ENCODE data around the gene GAB2.
"Not testable (repeated sequence)": the region's sequence is repeated elsewhere in the genome, so short reads cannot be mapped to it uniquely, and the experiment has no call there.

GAB2 gene

DNA sequence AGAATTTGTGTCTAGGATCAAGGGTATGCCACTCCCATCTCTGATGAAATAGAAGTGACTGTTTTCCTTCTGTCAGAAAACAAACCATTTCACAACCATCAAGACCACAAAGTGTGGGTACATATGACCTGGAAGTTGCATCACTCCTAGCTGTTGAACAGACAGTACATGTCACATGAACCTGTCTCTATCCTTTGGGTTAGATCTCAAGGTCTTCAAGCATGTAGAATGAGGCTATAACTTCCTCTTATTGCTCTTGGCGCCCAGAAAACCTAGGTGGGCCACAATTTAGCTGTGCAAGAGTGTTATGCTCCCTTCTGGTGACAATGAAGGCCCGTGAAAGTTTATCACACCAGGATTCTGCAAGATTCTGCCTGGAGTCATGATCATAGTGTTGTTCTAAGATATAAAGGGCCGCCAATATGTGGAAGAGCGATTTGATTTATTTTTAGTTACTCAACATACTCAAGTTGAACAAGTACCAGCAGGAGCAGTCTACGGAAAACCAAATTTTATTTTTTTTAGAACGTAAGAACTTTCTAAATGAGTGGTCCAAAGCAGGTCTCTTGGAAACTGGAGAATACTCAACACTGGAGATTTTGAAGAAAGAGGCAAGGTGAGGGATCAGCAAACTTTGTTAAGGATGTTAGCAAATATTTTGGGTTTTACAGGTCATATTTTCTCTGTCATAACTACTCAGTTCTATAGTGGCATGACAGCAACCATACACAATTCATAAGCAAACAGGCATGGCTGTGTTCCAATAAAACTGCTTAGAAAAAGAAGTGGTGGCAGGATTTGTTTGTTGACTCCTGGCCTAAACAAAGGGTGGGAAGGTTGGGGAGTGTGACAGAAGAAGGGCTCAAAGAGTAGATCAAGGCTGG, 127.1 kb downstream of the GAB2 start:
- no peak for FAIRE-seq
- no peak for DNase-seq (ENCODE audit: insufficient read length, low spot score)
- no peak for TF ChIP-seq POU2F2 (IDR thresholded peaks at IDR 0.05; ENCODE audit: low read depth, low read length)

DNA sequence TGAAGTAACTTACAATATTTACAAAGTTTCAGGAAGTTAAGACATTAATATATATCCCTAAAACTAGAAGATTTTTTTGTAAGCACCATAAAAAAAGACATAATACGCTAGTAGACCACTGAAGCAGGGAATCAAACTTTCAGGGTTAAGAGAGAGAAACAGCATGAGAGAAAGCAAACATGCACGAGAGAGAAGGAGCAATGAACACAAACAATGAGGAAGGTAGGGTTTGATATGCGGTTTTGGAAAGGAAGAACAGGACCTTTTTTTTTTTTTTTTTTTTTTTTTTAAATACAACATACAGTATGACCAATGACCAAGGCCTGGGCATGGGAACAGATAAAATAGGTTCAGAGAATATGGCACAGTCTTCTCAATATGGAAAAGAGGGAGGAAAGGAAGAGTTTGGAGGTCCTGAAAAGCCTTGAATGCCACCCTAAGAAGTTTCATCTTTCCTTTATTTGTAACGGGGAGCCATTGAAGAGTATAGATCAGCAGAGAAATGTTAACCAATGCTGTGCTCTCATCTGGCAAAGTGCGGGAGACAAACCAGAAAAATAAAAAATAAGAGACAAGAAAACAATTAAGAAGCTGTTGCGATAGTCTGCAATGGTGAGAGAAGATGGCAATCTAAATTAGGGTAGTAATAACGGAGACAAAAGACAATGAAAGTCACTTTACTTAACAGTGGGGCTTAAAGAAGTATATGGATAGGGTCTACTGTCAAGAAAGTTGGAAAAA, 127.9 kb downstream of the GAB2 start:
- FAIRE-seq = no peak
- DNase-seq (ENCODE audit: insufficient read length, low spot score) = no peak
- TF ChIP-seq POU2F2 (IDR thresholded peaks at IDR 0.05; ENCODE audit: low read depth, low read length) (no peak), TAF1 (IDR thresholded peaks at IDR 0.05; ENCODE audit: low read depth, low read length) (no peak), PAX5 (IDR thresholded peaks at IDR 0.05; ENCODE audit: insufficient read depth, low read length, severe bottlenecking) (no peak), POLR2A (IDR thresholded peaks at IDR 0.05; ENCODE audit: low read depth, low read length) (no peak), POLR2AphosphoS5 (IDR thresholded peaks at IDR 0.05; ENCODE audit: low read depth, low read length) (no peak), SPI1 (IDR thresholded peaks at IDR 0.05; ENCODE audit: low read depth, low read length) (no peak)

DNA sequence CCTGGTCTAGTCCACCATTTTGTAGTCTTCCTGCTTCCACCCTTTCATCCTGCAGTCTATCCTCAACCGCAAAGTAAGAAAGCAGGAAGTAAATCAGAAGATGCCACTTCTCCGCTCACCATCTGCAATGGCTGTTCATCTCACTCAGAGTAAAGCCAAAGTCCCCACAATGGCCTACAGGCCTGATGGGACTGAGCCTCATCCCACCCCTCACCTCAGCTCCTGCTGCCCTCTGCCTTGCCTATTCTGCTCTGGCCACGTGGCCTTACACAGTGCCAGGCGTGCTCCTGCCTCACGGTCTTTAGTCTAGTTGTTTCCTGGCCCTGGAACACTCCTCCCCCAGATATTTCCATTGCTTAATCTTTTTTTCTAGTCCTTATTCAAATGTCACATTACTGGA, 133.4 kb downstream of the GAB2 start:
- DNase-seq (ENCODE audit: insufficient read length, low spot score) = no peak
- TF ChIP-seq PAX5 (IDR thresholded peaks at IDR 0.05; ENCODE audit: insufficient read depth, low read length, severe bottlenecking) = no peak
- no peak for TF ChIP-seq SPI1 (IDR thresholded peaks at IDR 0.05; ENCODE audit: low read depth, low read length)
- no peak for TF ChIP-seq POU2F2 (IDR thresholded peaks at IDR 0.05; ENCODE audit: low read depth, low read length)
- no peak for TF ChIP-seq TAF1 (IDR thresholded peaks at IDR 0.05; ENCODE audit: low read depth, low read length)
- TF ChIP-seq POLR2A (IDR thresholded peaks at IDR 0.05; ENCODE audit: low read depth, low read length) = no peak
- no peak for TF ChIP-seq POLR2AphosphoS5 (IDR thresholded peaks at IDR 0.05; ENCODE audit: low read depth, low read length)
- FAIRE-seq = no peak

DNA sequence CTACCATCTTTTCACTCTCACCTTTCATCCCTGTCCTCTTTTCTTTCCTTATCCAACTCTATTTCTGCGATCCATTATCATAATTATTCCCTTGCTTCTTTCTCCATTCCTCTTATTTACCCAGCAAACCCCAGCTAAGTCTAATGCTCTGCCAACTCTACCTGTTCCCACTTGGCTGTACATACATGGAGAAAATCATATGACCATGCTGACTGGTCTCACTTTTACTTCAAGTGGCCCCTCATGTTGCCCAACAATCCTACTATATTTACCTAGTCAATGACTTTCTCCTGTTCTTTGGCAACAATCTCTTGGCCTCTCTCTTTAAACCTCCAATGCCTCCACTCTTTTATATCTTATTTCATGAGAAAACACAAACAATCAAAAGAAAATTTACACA, 134.8 kb downstream of the GAB2 start:
- FAIRE-seq (no peak), DNase-seq (ENCODE audit: insufficient read length, low spot score) (no peak)
- TF ChIP-seq POLR2A (IDR thresholded peaks at IDR 0.05; ENCODE audit: low read depth, low read length) = no peak
- TF ChIP-seq TAF1 (IDR thresholded peaks at IDR 0.05; ENCODE audit: low read depth, low read length) = no peak
- TF ChIP-seq POU2F2 (IDR thresholded peaks at IDR 0.05; ENCODE audit: low read depth, low read length) = no peak
- TF ChIP-seq POLR2AphosphoS5 (IDR thresholded peaks at IDR 0.05; ENCODE audit: low read depth, low read length) = no peak
- no peak for TF ChIP-seq SPI1 (IDR thresholded peaks at IDR 0.05; ENCODE audit: low read depth, low read length)

DNA sequence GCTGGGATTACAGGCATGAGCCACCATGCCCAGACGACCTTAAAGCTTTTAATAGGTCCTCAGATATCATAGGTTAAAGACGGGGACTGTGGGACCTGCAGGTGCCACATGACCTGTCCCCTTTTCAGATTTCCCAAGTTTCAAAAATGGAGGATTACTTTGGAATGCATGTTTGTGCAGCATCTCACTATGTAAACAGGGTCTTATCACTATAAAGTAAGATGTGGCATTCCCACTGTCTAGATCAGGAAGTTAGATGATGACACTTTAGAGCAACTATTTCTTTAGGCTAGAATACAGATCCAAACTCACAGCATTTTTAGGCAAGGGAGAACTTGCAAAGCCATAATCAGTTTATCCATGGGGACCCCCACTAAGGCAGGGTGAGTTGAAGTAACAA, 136.1 kb downstream of the GAB2 start:
- TF ChIP-seq POLR2A (IDR thresholded peaks at IDR 0.05; ENCODE audit: low read depth, low read length) = no peak
- TF ChIP-seq SPI1 (IDR thresholded peaks at IDR 0.05; ENCODE audit: low read depth, low read length) = no peak
- TF ChIP-seq PAX5 (IDR thresholded peaks at IDR 0.05; ENCODE audit: insufficient read depth, low read length, severe bottlenecking) = no peak
- no peak for TF ChIP-seq TAF1 (IDR thresholded peaks at IDR 0.05; ENCODE audit: low read depth, low read length)
- TF ChIP-seq POU2F2 (IDR thresholded peaks at IDR 0.05; ENCODE audit: low read depth, low read length) = no peak
- TF ChIP-seq POLR2AphosphoS5 (IDR thresholded peaks at IDR 0.05; ENCODE audit: low read depth, low read length) = no peak
- FAIRE-seq (no peak), DNase-seq (ENCODE audit: insufficient read length, low spot score) (no peak)

DNA sequence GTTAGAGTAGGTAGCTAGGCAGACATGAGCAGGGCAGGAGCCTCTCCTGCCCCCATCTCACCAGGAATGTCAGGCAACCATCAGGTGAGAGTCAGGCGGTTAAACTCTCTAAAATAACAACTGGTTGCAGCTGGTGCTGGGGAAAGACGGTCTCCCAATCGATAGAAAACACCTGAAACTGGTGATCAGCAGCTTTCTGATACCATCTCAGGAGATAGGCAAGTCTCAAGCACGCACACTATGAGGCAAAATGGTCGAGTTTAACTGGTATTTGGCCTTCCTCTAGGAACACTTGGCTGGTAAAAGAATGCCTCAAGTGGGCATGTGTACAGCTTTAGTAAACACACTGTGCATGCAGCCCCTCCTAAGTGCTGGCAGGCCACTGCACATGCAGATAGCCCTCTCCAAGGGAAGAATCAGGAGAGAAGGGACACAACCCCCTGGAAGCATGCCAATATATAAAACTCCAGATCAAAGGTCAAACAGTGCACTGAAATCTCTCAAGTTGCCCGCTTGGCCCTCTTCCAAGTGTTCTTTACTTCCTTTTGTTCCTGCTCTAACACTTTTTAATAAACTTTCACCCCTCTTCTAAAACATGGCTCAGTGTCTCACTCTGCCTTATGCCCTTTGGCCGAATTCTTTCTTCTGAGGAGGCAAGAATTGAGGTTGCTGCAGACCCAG, 140.2 kb downstream of the GAB2 start:
- no peak for TF ChIP-seq POLR2A (IDR thresholded peaks at IDR 0.05; ENCODE audit: low read depth, low read length)
- TF ChIP-seq PAX5 (IDR thresholded peaks at IDR 0.05; ENCODE audit: insufficient read depth, low read length, severe bottlenecking) = no peak
- no peak for TF ChIP-seq TAF1 (IDR thresholded peaks at IDR 0.05; ENCODE audit: low read depth, low read length)
- TF ChIP-seq POLR2AphosphoS5 (IDR thresholded peaks at IDR 0.05; ENCODE audit: low read depth, low read length) = no peak
- no peak for TF ChIP-seq POU2F2 (IDR thresholded peaks at IDR 0.05; ENCODE audit: low read depth, low read length)
- no peak for TF ChIP-seq SPI1 (IDR thresholded peaks at IDR 0.05; ENCODE audit: low read depth, low read length)
- no peak for DNase-seq (ENCODE audit: insufficient read length, low spot score)
- FAIRE-seq = no peak

DNA sequence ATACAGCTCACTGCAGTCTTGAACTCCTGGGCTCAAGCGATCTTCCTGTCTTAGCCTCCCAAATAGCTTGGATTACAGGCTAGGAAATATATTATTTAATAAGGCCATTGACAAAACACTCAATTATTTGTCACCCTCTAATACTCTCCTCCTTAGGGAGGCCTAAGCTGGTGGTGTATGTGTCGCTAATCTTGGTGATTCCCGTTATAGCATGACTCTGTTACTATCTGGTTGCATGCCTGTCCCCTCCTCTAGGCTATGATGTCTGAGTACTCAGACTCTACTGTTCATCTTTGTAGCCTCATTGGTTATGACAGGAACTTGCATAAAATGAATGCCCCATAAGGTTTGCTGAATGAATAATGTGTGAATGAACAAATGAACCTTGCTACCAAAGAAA, 141.3 kb downstream of the GAB2 start:
- FAIRE-seq (no peak), DNase-seq (ENCODE audit: insufficient read length, low spot score) (no peak)
- TF ChIP-seq PAX5 (IDR thresholded peaks at IDR 0.05; ENCODE audit: insufficient read depth, low read length, severe bottlenecking) (no peak), POLR2A (IDR thresholded peaks at IDR 0.05; ENCODE audit: low read depth, low read length) (no peak), POLR2AphosphoS5 (IDR thresholded peaks at IDR 0.05; ENCODE audit: low read depth, low read length) (no peak), POU2F2 (IDR thresholded peaks at IDR 0.05; ENCODE audit: low read depth, low read length) (no peak), TAF1 (IDR thresholded peaks at IDR 0.05; ENCODE audit: low read depth, low read length) (no peak), SPI1 (IDR thresholded peaks at IDR 0.05; ENCODE audit: low read depth, low read length) (no peak)

DNA sequence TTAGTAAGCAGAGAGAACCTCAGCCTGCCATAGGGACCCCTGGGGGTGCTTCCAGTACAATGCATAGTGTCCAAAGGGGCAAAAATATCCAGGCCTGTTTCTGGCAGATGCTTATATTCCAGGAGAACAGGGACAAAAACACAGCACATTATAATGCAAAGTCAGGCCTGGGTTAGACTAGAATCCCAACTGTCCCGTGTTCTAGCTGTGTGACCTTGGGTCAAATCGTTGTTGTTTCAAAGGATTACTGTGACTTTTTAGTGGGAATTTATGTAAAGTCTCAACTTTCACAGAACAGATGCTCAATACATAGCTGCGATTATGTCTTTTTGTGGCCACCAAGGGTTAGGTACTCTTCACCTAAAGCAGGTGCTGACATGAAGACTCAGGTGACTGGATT, 142.9 kb downstream of the GAB2 start:
- FAIRE-seq (no peak), DNase-seq (ENCODE audit: insufficient read length, low spot score) (no peak)
- no peak for TF ChIP-seq POU2F2 (IDR thresholded peaks at IDR 0.05; ENCODE audit: low read depth, low read length)
- TF ChIP-seq TAF1 (IDR thresholded peaks at IDR 0.05; ENCODE audit: low read depth, low read length) = no peak

DNA sequence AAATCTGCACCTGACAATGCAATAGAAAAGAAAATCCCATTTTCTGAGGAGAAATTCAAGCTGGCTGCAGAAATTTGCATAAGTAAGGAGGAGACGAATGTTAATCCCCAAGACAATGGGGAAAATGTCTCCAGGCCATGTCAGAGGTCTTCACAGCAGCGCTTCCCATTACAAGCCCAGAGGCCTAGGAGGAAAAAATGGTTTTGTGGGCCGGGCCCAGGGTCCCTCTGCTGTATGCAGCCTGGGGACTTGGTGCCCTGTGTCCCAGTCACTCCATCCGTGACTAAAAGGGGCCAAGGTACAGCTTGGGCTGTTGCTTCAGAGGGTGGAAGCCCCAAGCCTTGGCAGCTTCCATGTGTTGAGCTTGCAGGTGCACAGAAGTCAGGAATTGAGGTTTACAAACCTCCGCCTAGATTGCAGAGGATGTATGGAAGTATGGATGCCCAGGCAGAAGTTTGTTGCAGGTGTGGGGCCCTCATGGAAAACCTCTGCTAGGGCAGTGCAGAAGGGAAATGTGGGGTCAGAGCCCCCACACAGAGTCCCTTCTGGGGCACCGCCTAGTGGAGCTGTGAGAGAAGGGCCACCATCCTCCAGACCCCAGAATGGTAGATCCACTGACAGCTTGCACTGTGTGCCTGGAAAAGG, 144.9 kb downstream of the GAB2 start:
- not testable (repeated sequence) for FAIRE-seq; DNase-seq (ENCODE audit: insufficient read length, low spot score)

DNA sequence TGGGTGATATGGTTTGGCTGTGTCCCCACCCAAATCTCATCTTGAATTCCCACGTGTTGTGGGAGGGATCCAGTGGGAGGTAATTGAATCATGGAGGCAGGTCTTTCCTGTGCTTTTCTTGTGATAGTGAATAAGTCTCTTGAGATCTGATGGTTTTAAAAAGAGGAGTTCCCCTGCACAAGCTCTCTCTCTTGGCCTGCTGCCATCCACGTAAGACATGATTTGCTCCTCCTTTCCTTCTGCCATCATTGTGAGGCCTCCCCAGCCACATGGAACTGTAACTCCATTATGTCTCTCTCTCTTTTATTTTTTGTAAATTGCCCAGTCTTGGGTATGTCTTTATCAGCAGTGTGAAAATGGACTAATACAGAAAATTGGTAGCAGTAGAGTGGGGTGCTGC, 145.8 kb downstream of the GAB2 start:
- not testable (repeated sequence) for FAIRE-seq; DNase-seq (ENCODE audit: insufficient read length, low spot score)
